Epithelial cell of prostate (primary cell): ENCODE measurements around the gene CCNJ.
A peak's percentile ranks its signal among the peaks of the same experiment; 100 is the strongest.
"Not testable (repeated sequence)": the region's sequence is repeated elsewhere in the genome, so short reads cannot be mapped to it uniquely, and the experiment has no call there.

Experiments used
- DNase-seq: peaks from one replicate; pipeline ENCODE4 v3.0.0-alpha.2; 2011; ENCODE audit warnings: low read depth, low spot score
- H3K27ac ChIP-seq: fragments of 450-650 bp; 2 replicates; pipeline ENCODE4 v1.5.1; 2017; ENCODE audit warnings: mild to moderate bottlenecking

CCNJ gene, protein sequence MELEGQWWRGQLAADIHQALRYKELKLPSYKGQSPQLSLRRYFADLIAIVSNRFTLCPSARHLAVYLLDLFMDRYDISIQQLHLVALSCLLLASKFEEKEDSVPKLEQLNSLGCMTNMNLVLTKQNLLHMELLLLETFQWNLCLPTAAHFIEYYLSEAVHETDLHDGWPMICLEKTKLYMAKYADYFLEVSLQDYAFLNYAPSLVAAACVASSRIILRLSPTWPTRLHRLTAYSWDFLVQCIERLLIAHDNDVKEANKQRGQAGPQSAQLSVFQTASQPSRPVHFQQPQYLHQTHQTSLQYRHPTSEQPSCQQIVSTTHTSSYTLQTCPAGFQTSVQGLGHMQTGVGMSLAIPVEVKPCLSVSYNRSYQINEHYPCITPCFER

DNA sequence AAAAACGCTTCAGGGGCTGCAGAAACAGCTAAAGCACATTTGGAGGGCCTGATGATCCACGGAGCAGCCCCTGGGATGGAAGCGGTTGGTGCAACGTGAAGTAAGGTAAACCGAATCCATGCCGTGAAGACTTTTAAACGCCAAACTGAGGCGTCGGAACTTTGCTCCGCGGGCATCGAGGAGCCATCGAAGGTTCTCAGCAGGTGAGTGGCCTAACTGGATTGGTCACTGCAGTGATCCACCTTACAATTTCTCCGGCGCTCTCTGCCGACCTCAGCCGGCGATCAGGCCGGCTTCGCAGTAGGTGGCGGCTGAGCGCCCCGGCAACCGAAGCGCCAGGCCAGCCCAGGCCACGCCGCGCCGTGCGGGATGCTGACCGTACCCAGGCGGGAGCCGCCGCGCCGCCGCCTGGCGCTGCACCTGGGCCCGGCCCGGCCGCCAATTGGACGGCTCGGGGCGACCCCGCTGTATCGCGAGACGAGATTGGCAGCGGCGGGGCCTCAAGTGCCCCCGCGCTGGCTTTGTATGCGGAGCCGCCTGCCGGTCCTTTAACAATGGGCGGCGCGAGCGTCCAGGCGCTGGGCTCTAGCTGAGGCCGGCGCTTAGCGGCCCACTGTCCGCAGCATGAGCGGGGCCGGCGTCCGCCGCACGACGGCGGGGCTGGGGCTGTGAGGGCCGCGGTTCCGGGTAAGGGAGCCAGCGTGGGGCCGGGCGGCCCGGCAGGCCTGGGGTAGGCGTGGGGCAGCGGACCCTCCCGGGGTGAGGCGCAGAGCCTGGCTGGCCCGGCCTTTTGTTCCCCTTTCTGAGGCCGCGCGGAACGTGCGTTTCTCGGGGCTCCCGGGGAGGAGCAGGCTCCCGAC lies at the start of gene CCNJ:
CCNJ (plus strand) TSS at position 551 of the 860 bp plus-strand sequence. CDS start 811 bp downstream, outside the sequence.
- peak; percentile 44 for DNase-seq
- peak within 1 kb of the TSS; percentile 61 for H3K27ac ChIP-seq

GRCh38 chr10:95994376-95994775 lies 49.0 kb upstream of the CCNJ start:
- DNase-seq, H3K27ac ChIP-seq: not testable (repeated sequence)

GRCh38 chr10:95998255-95998784 lies 45.1 kb upstream of the CCNJ start:
- H3K27ac ChIP-seq = no peak overlapping the region
- no peak for DNase-seq

DNA sequence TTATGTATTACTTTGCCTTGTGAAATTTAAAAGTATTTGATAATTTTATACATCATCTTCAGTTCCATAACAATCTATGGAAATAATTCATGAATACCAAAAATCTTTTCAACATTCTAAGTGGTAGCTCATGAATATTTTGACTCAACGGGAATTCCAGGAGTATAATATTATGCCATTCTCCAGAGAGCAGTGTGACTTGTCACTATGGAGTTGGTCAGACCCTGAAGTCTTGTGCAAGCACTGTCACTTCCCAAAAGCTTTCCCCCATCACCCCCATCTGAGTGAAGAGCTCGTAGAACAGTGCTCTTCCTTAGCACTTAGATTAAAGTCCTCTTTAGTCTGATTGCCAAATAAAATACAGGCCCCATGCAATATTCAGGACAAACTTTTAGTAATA lies 29.4 kb upstream of the CCNJ start:
- no peak overlapping the region for H3K27ac ChIP-seq
- DNase-seq = no peak

DNA sequence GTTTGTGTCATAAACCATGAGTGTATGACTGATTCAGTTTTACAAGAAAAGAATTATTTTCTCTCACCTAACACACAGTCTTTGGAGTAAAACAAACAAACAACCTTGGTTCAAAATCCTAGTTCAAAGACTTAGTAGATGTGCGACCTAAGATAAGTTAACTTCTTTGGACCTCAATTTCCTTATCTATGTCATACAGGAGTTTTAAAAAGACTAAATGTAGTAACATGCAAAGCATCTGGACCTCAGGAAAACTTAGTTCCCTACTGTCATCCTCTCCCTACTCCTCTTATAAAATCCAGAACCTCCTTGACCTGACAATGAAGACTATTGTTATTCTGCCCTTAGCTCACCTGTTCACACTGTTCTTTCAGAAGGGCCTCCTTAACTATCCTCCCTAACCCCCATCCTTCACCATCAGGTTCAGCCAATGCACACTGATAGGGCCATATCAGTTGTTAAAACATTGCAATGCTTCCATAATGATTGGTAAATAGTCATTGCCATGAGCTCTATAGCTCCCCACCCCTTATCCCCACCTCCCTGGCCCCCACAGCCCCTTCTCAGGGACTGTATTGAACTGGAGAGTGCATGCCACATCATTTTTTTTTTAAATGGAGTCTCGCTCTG lies 28.8 kb upstream of the CCNJ start:
- H3K27ac ChIP-seq = no peak overlapping the region
- DNase-seq = no peak

DNA sequence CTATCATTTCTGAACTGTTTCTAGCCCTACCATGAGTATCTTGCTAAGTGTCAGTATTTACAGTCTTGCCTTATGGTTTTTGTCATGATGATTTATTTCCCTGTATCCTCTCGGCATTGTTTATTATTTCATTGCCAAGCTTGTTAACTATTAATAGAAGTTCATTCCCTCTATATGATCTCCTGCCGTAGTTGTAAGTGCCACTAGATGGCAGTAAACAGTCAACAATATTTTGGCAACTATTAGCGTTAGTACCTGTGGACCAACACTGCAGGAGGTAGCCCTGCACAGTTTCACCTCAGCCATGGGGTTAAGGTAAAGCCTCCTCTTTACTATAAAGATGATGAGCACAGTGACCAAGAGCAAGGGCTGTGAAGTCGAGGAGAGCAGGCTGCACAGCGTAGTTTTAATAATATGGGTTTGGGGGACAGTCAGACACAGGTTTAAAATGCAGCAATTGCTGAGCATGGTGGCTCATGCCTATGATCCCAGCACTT lies 26.1 kb upstream of the CCNJ start:
- no peak for DNase-seq
- no peak overlapping the region for H3K27ac ChIP-seq

DNA sequence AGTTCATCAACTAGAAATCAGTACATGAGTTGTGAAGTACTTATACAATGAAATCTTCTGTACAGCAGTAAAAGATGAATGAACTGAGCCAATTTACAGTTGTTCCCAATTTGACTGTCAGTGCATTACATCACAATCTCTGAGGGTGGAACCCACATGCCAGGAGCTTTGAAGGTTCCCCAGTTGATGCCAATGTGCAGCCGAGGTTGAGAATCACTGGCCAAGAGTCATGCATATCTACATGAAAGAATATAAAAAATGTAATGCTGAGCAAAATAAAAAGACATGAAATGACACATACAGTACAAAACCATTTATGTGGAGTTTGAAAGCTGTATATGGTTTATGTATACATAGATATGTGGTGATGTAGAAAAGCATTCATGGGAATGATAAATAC lies 22.1 kb upstream of the CCNJ start:
- H3K27ac ChIP-seq = no peak overlapping the region
- DNase-seq = no peak

- no peak overlapping the region for H3K27ac ChIP-seq
Observed at GRCh38 chr10:96022739-96023138, 20.6 kb upstream of the CCNJ start.

DNA sequence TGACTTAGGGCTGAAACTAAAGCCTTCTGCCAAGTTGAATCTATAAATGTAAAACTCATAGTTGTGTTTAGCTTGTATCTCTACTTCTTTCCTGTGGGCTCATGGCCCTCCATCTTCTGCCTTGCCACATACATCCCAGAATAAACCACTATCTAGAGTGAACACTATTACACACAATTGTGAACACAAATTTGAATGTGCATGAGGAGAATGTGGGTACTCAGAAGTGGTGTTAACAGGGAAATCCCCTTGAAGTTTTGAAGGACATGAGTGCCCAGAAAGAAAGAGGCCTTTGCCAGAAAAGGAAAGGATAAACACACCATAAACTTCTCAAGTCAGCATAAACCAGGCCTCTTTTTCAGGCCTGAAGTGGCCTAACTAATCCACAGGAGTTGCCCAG lies 20.2 kb upstream of the CCNJ start:
- no peak for DNase-seq

More at GRCh38 chr10:96022739-96023138, 20.6 kb upstream of the CCNJ start:
- no peak for DNase-seq

GRCh38 chr10:96025566-96025965 lies 17.8 kb upstream of the CCNJ start:
- no peak overlapping the region for H3K27ac ChIP-seq
- no peak for DNase-seq

More for the DNA sequence above, 20.2 kb upstream of the CCNJ start:
- H3K27ac ChIP-seq = no peak overlapping the region

GRCh38 chr10:96034625-96035024 lies 8.8 kb upstream of the CCNJ start:
- DNase-seq = no peak
- H3K27ac ChIP-seq = no peak overlapping the region

GRCh38 chr10:96038476-96039387 lies 4.7 kb upstream of the CCNJ start:
- H3K27ac ChIP-seq = no peak overlapping the region
- DNase-seq = no peak

DNA sequence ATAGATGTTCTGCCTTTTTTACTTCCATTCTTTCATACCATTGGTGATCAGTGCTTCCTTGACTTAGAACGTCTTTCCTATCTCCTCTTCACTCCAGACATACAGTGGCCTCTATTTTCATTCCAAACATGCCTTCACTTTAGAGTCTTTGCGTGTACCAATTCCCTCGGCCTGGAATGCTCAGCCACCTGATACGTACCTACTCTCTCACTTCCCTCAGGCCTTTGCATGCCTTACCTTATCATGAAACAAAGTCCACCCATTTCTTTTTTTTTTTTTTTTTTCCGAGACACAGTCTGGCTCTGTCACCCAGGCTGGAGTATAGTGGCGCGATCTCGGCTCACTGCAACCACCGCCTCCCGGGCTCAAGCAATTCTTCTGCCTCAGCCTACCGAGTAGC lies 2.2 kb upstream of the CCNJ start:
- DNase-seq = no peak
- no peak overlapping the region for H3K27ac ChIP-seq

GRCh38 chr10:96043893-96044715 lies 721 bp downstream of the CCNJ start:
- H3K27ac ChIP-seq = peak overlapping the region; percentile 61
- no peak for DNase-seq

GRCh38 chr10:96044736-96045135 lies 1.4 kb downstream of the CCNJ start:
- peak overlapping the region; percentile 61 for H3K27ac ChIP-seq
- DNase-seq = no peak

DNA sequence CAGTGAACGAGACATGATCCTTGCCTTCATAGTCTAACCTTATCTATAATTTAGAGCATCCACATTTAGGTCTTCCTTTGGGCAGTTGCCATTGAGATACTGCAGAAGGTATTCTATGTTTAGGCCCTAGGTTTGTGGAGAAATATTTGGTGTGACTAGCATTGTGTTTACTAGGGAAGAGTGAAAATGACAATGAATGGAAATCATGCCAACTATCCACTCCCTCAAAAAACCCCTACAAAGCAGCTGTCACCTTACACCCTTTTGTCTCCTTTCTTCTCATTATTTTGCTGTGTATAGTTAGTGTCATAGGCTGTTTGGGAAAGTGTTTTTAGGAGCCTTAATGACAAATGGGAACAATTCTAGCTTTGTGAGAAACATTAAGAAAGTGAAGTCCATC lies 3.2 kb downstream of the CCNJ start:
- DNase-seq = no peak
- no peak overlapping the region for H3K27ac ChIP-seq

DNA sequence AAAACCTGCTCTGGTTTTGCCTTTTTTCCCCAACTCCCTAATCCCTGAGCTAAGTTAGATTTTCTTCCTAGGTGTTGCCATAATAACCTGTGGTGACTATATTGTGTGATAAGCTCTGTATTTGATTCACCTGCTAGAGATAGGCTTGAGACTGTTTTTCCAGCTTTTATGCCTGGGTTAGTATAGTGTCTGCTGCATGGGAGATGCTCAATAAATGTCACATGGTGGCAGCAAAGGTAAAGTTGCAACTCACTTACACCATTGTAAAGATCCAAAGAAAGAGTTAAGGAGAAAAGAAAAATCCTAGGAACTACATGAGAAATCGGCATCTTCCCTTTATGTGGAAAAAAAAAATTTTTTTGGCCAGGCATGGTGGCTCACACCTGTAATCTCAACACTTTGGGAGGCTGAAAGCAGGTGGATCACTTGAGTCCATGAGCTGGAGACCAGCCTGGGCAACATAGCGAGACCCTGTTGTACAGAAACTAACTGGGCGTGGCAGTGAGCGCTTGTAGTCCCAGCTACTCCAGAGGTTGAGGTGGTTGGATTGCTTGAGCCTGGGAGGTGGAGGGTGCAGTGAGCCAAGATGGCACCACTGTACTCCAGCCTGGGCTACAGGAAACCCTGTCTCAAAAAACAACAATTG lies 3.7 kb downstream of the CCNJ start:
- DNase-seq = no peak

DNA sequence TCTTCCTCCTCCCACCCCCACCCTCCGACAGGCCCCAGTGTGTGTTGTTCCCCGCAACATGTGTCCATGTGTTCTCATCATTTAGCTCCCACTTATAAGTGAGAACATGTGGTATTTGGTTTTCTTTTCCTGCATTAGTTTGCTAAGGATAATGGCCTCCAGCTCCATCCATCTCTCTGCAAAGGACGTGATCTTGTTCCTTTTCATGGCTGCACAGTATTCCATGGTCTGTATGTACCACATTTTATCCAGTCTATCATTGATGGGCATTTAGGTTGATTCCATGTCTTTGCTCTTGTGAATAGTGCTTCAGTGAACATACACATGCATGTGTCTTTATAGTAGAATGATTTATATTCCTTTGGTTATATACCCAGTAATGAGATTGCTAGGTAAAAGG lies 4.5 kb downstream of the CCNJ start:
- DNase-seq, H3K27ac ChIP-seq: not testable (repeated sequence)

More for the DNA sequence above, 3.7 kb downstream of the CCNJ start:
- no peak overlapping the region for H3K27ac ChIP-seq
